GM06990 (cell line): ENCODE measurements around the gene SLC29A1.

Source experiments
- DNase-seq: peaks from one replicate; pipeline ENCODE4 v3.0.0-alpha.2; 2011; ENCODE audit not compliant: insufficient read length; ENCODE audit errors: extremely low read depth
- H3K27me3 ChIP-seq: replicated peaks from 2 replicates; pipeline ENCODE4 v1.6.0; 2011; ENCODE audit warnings: low read length; ENCODE audit not compliant: control insufficient read depth, insufficient read depth
- H3K36me3 ChIP-seq: 2 replicates; pipeline ENCODE4 v1.5.1; 2011; ENCODE audit warnings: low read length; ENCODE audit not compliant: control insufficient read depth, insufficient read depth
- H3K4me3 ChIP-seq: replicated peaks from 2 replicates; pipeline ENCODE4 v1.5.1; 2011; ENCODE audit warnings: low read depth, mild to moderate bottlenecking, control low read depth, low read length
- TF ChIP-seq, protein P1 (sequence below): IDR thresholded peaks from 2 replicates; pipeline ENCODE4 v1.5.1; 2011; ENCODE audit warnings: low read length, control low read depth, mild to moderate bottlenecking, inconsistent platforms; ENCODE audit not compliant: insufficient read depth, poor library complexity, severe bottlenecking

The SLC29A1 gene

DNA sequence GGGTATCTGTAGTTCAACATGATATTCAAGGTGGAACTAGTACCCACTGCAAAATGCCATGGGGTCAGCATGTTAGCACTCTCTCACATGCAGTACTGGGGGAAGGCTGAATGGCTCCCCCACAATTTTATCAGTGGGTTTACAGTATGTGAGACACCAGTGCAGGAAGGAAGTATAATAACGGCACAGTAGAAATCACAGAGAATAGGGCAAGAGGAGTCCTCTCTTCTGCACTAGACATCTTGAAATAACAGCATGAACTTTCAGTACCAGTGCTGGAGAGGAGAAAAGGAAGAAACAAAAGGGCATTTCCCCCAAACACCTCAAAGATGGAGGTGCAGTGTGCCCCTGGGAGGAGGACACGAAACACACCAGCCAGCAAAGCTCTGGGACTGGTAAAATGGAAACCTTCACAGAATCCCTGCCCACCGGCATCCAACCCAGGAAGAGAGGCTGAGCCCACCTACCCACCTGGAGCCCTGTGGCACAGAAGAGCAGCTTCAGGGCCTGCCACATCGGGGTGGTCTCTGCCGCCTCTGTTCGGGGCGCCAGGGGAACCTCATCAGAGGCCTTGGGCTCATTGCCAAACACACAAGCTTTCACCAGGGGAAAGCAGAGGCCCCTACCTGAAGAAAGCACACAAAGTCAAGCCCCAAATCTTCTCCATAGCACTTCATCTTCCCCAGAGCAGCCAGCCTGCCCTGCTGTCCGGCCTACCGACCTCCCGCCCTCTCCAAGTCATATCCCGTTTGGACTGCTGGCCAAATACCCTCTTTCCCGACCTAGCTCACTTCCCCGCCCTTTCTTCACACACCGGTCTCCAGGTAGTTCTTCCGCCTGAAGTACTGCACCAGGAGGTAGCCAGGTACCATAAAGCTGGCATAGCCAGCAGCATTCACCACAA is 32.7 kb downstream of the SLC29A1 start:
- Histone ChIP-seq H3K27me3 (no peaks in the 10 kb centered on the region), H3K4me3 (peak overlapping the region; percentile 80), H3K36me3 (peaks cover 46% of the 10 kb centered on the region)
- TF ChIP-seq, protein P1, sequence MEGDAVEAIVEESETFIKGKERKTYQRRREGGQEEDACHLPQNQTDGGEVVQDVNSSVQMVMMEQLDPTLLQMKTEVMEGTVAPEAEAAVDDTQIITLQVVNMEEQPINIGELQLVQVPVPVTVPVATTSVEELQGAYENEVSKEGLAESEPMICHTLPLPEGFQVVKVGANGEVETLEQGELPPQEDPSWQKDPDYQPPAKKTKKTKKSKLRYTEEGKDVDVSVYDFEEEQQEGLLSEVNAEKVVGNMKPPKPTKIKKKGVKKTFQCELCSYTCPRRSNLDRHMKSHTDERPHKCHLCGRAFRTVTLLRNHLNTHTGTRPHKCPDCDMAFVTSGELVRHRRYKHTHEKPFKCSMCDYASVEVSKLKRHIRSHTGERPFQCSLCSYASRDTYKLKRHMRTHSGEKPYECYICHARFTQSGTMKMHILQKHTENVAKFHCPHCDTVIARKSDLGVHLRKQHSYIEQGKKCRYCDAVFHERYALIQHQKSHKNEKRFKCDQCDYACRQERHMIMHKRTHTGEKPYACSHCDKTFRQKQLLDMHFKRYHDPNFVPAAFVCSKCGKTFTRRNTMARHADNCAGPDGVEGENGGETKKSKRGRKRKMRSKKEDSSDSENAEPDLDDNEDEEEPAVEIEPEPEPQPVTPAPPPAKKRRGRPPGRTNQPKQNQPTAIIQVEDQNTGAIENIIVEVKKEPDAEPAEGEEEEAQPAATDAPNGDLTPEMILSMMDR = no peak
- DNase-seq = peak; percentile 49

DNA sequence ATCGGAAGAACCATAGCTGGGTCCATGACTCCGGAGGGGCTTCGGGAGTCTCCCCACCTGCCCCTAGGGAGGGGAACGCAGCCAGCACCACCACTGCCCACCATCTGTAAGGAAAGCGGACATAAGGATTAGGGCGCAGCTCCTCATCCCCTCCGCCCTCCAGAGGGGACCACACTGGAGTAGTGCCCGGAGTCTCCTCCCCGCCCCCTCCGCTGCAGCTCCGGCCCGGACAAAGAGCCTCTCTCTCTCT is 33.3 kb downstream of the SLC29A1 start:
- Histone ChIP-seq H3K27me3 (no peaks in the 10 kb centered on the region), H3K36me3 (peaks cover 47% of the 10 kb centered on the region), H3K4me3 (peak overlapping the region; percentile 80)
- DNase-seq = no peak
- TF ChIP-seq, protein P1 = no peak

DNA sequence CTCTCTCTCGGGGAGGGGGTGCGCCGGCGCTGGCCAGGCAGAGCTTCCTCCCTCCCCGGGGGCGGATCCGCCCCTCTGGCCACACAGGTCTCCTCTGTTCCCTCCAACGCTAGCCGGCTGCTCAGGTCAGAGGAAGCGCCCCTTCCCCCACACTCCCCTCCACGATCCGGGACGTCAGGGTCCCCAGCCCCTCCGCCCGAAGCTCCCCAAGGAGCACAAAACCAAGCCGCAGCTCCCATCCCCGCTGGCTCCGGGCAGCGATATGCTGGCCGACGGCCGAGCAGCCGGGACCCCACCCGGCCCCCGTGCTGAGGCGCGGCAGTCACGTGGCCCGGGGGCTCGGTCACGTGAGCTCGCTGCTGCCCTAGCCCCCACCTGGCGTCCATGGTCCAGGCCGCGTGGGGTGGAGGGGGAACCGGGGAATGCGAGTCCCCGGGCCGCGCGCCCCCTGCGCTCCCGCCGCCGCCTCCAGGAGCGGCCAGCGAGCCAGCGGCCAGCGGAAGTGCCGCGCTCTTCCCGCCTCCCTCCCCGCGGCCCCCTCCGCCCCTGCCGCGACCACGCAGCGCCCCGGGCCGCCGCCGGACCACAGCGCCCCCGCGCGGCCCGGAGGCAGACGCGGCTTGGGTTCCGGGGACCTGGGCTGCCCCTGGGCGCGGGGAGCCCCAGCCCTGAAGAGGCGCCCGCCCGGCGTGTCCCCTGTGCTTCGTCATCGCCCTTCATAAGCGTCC is 33.8 kb downstream of the SLC29A1 start, which contains the start of gene SLC35B2:
Gene SLC35B2, minus strand, starts transcription at position 504 of the 728 bp plus-strand sequence. Its CDS starts 118 bp downstream, at position 386.
- Histone ChIP-seq H3K4me3 (peak within 1 kb of the TSS; percentile 80), H3K27me3 (no peaks in the 10 kb centered on the region), H3K36me3 (peaks cover 47% of the 10 kb centered on the region)
- peak; percentile 86 for DNase-seq
- TF ChIP-seq, protein P1 = no peak

DNA sequence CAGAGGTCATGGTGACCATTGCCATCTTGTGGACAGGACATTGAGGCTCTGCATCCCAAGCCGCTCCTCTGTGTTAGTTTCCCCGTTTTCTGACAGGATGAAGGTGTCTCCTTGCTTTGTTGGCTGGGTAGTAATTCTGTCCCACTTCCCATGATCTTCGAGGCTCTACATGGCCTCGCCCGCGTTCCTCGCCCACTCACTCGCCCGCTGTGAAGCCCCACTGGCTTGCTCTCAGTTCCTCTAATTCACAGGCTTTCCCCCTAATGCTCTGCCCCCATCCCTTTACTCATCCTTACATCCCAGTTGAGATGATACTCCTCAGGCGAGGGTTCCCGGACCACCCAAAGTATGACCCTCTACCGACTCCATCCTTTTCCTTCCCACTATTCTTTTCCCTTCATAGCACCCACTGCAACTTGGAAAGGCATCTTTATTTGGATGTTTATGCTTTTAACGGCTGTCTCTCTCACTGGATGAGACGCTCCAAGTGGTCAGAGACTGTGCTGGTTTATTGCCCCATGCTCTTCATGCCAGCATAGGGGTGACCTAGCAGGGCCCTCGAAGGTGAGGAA is 34.4 kb downstream of the SLC29A1 start:
- Histone ChIP-seq H3K27me3 (no peaks in the 10 kb centered on the region), H3K36me3 (peaks cover 49% of the 10 kb centered on the region), H3K4me3 (peak overlapping the region; percentile 46)
- DNase-seq = no peak
- TF ChIP-seq, protein P1 = peak; percentile 33

DNA sequence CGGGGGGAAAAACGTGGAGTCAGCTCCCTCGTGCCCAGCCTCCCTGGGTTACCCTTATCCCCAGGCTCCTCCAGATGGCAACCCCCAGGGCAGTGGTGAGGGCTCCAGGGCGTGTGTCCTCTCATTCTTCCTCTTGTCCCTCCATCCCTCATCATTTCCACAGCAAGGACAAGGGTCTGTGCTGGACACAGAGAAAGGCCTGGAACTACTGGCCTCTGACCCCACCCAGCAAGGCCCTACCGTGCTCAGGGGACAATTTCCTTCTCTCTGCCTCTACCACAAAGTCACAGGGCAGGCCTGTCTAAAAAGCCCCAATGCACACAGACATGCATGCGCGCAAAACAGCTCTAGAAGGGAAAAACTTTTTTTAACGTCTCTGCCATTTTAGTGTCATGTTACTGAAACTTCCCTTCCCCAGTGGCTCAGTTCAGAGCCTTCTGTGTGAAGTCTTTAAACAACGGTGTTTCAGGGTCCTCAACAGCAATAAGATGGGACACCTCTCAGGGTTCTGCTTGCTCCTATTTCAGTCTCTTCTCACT is 35.0 kb downstream of the SLC29A1 start:
- H3K27me3 ChIP-seq = no peaks in the 10 kb centered on the region
- DNase-seq = no peak
- H3K36me3 ChIP-seq = peaks cover 43% of the 10 kb centered on the region
- no peak overlapping the region for H3K4me3 ChIP-seq
- TF ChIP-seq, protein P1 = no peak
